Endodermal cell (in vitro differentiated cells): ENCODE results near the gene CCDC66. TPM values are rescaled to one million over a fixed set of nuclear protein-coding genes. Genes with fewer than 3 reads are reported as not detected.

Source experiments
- DNase-seq: peaks from one replicate; pipeline ENCODE4 v3.0.0-alpha.2; 2017
- H3K27ac ChIP-seq: 2 replicates; pipeline ENCODE4 v1.5.1; 2013; ENCODE audit warnings: mild to moderate bottlenecking, low read depth, low read length, moderate library complexity
- H3K27me3 ChIP-seq: 2 replicates; pipeline ENCODE4 v1.6.1; 2013; ENCODE audit warnings: mild to moderate bottlenecking, low read length, moderate library complexity; ENCODE audit not compliant: insufficient read depth, control insufficient read depth, poor library complexity, severe bottlenecking
- H3K36me3 ChIP-seq: 2 replicates; pipeline ENCODE4 v1.7.0; 2013; ENCODE audit warnings: mild to moderate bottlenecking, low read length, moderate library complexity; ENCODE audit not compliant: control insufficient read depth, insufficient read depth
- H3K4me1 ChIP-seq: one replicate; pipeline ENCODE4 v1.7.0; 2013; ENCODE audit warnings: low read length; ENCODE audit not compliant: control insufficient read depth, insufficient read depth
- H3K4me3 ChIP-seq: 2 replicates; pipeline ENCODE4 v1.5.1; 2013; ENCODE audit warnings: mild to moderate bottlenecking, low read length, moderate library complexity
- H3K9ac ChIP-seq: 2 replicates; pipeline ENCODE4 v1.6.1; 2013; ENCODE audit warnings: mild to moderate bottlenecking, low read length, moderate library complexity; ENCODE audit not compliant: poor library complexity, severe bottlenecking; ENCODE audit errors: extremely low read depth
- H3K9me3 ChIP-seq: 2 replicates; pipeline ENCODE4 v1.6.1; 2013; ENCODE audit warnings: mild to moderate bottlenecking, low read length, moderate library complexity; ENCODE audit not compliant: control insufficient read depth
- H3K27ac Mint-ChIP-seq: 2 replicates; pipeline ENCODE4 v1.8.0; 2020; ENCODE audit warnings: mixed read lengths
- H3K27me3 Mint-ChIP-seq: 2 replicates; pipeline ENCODE4 v1.8.0; 2021; ENCODE audit warnings: mild to moderate bottlenecking, mixed read lengths; ENCODE audit not compliant: insufficient read depth
- H3K36me3 Mint-ChIP-seq: 2 replicates; pipeline ENCODE4 v1.8.0; 2020; ENCODE audit warnings: low read depth, mixed read lengths
- H3K4me1 Mint-ChIP-seq: 2 replicates; pipeline ENCODE4 v1.8.0; 2020; ENCODE audit warnings: mixed read lengths
- H3K4me3 Mint-ChIP-seq: 2 replicates; pipeline ENCODE4 v1.8.0; 2020; ENCODE audit warnings: mild to moderate bottlenecking, moderate library complexity, mixed read lengths
- H3K9me3 Mint-ChIP-seq: 2 replicates; pipeline ENCODE4 v1.8.0; 2020; ENCODE audit warnings: mild to moderate bottlenecking, mixed read lengths
- CTCF ChIP-seq: fragments of 200-600 bp; sonication (generic); conservative IDR thresholded peaks from 2 replicates; pipeline ENCODE4 v1.5.0; 2021; ENCODE audit warnings: antibody characterized with exemption, mild to moderate bottlenecking
- WGBS, 2 experiments: methylation state at CpG; one replicate each; pipeline versions ENCODE4 v1.1.5 to v1.1.7; 2013; ENCODE audit warnings: missing lambda C conversion rate in 2 of 2, mixed read lengths in 1 of 2; ENCODE audit not compliant: insufficient coverage in 1 of 2, insufficient read length in 1 of 2; 5-methylcytosine and 5-hydroxymethylcytosine counted together
- total RNA-seq, 2 donors: library from RNA; stranded (reverse); fragmentation: NEBNext Ultra II Directional in 1 of 2; extraction: Animal tissue kit (Norgen Biotek cat#: 25700) in 1 of 2; gene quantifications; 2 replicates in 1 of 2; 3 replicates in 1 of 2; pipeline ENCODE4 v1.2.1, GENCODE V29; 2021

CCDC66 gene
- total RNA-seq, 2 donors from 2014 or later, result 32.1 to 36.4 TPM

DNA sequence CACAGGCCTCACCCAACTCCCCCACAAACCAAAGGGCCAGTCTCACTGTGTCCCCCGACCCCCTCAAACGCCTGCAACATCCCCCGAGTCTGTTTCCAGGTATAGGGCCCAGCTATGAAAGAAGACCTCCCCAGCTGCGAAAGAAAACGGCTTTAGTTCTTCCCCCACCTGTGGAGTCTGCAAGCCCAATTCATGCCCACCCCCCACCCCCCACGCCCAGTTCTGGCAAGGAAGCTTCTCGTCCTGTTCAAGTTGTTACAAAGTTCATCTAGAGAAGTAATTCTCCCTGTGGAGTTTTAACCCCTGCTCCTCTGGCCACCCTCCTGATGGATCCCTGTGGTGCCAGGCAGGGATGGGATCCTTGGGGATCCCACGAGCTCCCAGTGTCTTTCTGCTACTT is 54.4 kb downstream of the CCDC66 start:
- H3K4me3 Mint-ChIP-seq, result no peak overlapping the region
- H3K9me3 Mint-ChIP-seq, result peaks cover 15% of the 10 kb centered on the region
- no peak for TF ChIP-seq CTCF
- H3K27me3 ChIP-seq, result no peaks in the 10 kb centered on the region
- 93 to 100% methylated on average over 4 to 8 of the region's 8 CpGs for WGBS, 2 experiments
- peaks cover 7% of the 10 kb centered on the region for H3K4me1 Mint-ChIP-seq
- H3K9ac ChIP-seq, result no peak overlapping the region
- peaks cover 68% of the 10 kb centered on the region for H3K36me3 Mint-ChIP-seq
- H3K27me3 Mint-ChIP-seq, result no peaks in the 10 kb centered on the region
- no peaks in the 10 kb centered on the region for H3K9me3 ChIP-seq
- no peak overlapping the region for H3K4me3 ChIP-seq
- peak overlapping the region; percentile 70 for H3K27ac Mint-ChIP-seq
- no peak for DNase-seq
- no peaks in the 10 kb centered on the region for H3K4me1 ChIP-seq
- peaks cover 35% of the 10 kb centered on the region for H3K36me3 ChIP-seq
- no peak overlapping the region for H3K27ac ChIP-seq

GRCh38 chr3:56612146-56612545 is 55.2 kb downstream of the CCDC66 start:
- peaks cover 7% of the 10 kb centered on the region for H3K4me1 Mint-ChIP-seq
- Histone ChIP-seq H3K9me3 (no peaks in the 10 kb centered on the region), H3K27ac (no peak overlapping the region), H3K4me3 (no peak overlapping the region), H3K27me3 (no peaks in the 10 kb centered on the region), H3K9ac (no peak overlapping the region), H3K36me3 (peaks cover 41% of the 10 kb centered on the region), H3K4me1 (no peaks in the 10 kb centered on the region)
- H3K27me3 Mint-ChIP-seq, result no peaks in the 10 kb centered on the region
- no peak for TF ChIP-seq CTCF
- WGBS, 2 experiments, result 94 to 97% methylated on average over 4 to 6 of the region's 6 CpGs
- no peak overlapping the region for H3K4me3 Mint-ChIP-seq
- peaks cover 8% of the 10 kb centered on the region for H3K9me3 Mint-ChIP-seq
- no peak for DNase-seq
- H3K36me3 Mint-ChIP-seq, result peaks cover 65% of the 10 kb centered on the region
- H3K27ac Mint-ChIP-seq, result peak overlapping the region; percentile 3

GRCh38 chr3:56613016-56613415 is 56.0 kb downstream of the CCDC66 start:
- no peak overlapping the region for H3K9ac ChIP-seq
- H3K4me3 ChIP-seq, result no peak overlapping the region
- Mint-ChIP-seq H3K4me3 (no peak overlapping the region), H3K27me3 (no peaks in the 10 kb centered on the region), H3K36me3 (peaks cover 62% of the 10 kb centered on the region), H3K9me3 (peaks cover 7% of the 10 kb centered on the region), H3K4me1 (peaks cover 8% of the 10 kb centered on the region), H3K27ac (no peak overlapping the region)
- H3K9me3 ChIP-seq, result no peaks in the 10 kb centered on the region
- TF ChIP-seq CTCF, result no peak
- DNase-seq, result no peak
- H3K4me1 ChIP-seq, result no peaks in the 10 kb centered on the region
- peaks cover 49% of the 10 kb centered on the region for H3K36me3 ChIP-seq
- 97% methylated on average over 1 of the region's 1 CpG; no CpG with 5 or more reads in 1 of the 2 experiments for WGBS, 2 experiments
- no peak overlapping the region for H3K27ac ChIP-seq
- no peaks in the 10 kb centered on the region for H3K27me3 ChIP-seq
